ENCODE results near the gene CHMP6. TPM values are rescaled to one million over a fixed set of nuclear protein-coding genes. Genes with fewer than 3 reads are reported as not detected.
A peak's percentile ranks its signal among the peaks of the same experiment; 100 is the strongest.

Gene CHMP6
- polyA plus RNA-seq (ENCODE audit: insufficient read length in 3 of 3) = 10 to 100 TPM; 24.8 to 32.9 (median 25.4) TPM
- long read RNA-seq, donor 1, transcript CHMP6-201 (8 exons, 1,664 nt) = major isoform, 15 of 15 reads
- long read RNA-seq, donor 1, partial matches to known transcripts = 0 of 15 reads
- long read RNA-seq, donor 1, other reads (novel, unspliced or antisense) = 0 of 15 reads
- long read RNA-seq, donor 2, transcript CHMP6-201 (8 exons, 1,664 nt) = major isoform, 19 of 19 reads
- long read RNA-seq, donor 2, partial matches to known transcripts = 0 of 19 reads
- long read RNA-seq, donor 2, other reads (novel, unspliced or antisense) = 0 of 19 reads
- long read RNA-seq, donor 3, transcript CHMP6-201 (8 exons, 1,664 nt) = major isoform, 39 of 39 reads
- long read RNA-seq, donor 3, partial matches to known transcripts = 0 of 39 reads
- long read RNA-seq, donor 3, other reads (novel, unspliced or antisense) = 0 of 39 reads
- long read RNA-seq, donor 4, transcript CHMP6-201 (8 exons, 1,664 nt) = major isoform, 15 of 15 reads
- long read RNA-seq, donor 4, partial matches to known transcripts = 0 of 15 reads
- long read RNA-seq, donor 4, other reads (novel, unspliced or antisense) = 0 of 15 reads
- long read RNA-seq, donor 5 = 0 reads
- long read RNA-seq, donor 6, transcript CHMP6-201 (8 exons, 1,664 nt) = major isoform, 15 of 15 reads
- long read RNA-seq, donor 6, partial matches to known transcripts = 0 of 15 reads
- long read RNA-seq, donor 6, other reads (novel, unspliced or antisense) = 0 of 15 reads
- long read RNA-seq, donor 7, transcript CHMP6-201 (8 exons, 1,664 nt) = major isoform, 21 of 26 reads
- long read RNA-seq, donor 7, partial matches to known transcripts = 5 of 26 reads
- long read RNA-seq, donor 7, other reads (novel, unspliced or antisense) = 0 of 26 reads
- long read RNA-seq, donor 8 = 0 reads
- long read RNA-seq, donor 9, transcript CHMP6-201 (8 exons, 1,664 nt) = major isoform, 14 of 15 reads
- long read RNA-seq, donor 9, partial matches to known transcripts = 0 of 15 reads
- long read RNA-seq, donor 9, other reads (novel, unspliced or antisense) = 0 of 15 reads
- long read RNA-seq, donor 10, transcript CHMP6-201 (8 exons, 1,664 nt) = major isoform, 18 of 18 reads
- long read RNA-seq, donor 10, partial matches to known transcripts = 0 of 18 reads
- long read RNA-seq, donor 10, other reads (novel, unspliced or antisense) = 0 of 18 reads
- long read RNA-seq, donor 11, transcript CHMP6-201 (8 exons, 1,664 nt) = major isoform, 15 of 15 reads
- long read RNA-seq, donor 11, partial matches to known transcripts = 0 of 15 reads
- long read RNA-seq, donor 11, other reads (novel, unspliced or antisense) = 0 of 15 reads
- long read RNA-seq, donor 12, transcript CHMP6-201 (8 exons, 1,664 nt) = major isoform, 6 of 6 reads
- long read RNA-seq, donor 12, partial matches to known transcripts = 0 of 6 reads
- long read RNA-seq, donor 12, other reads (novel, unspliced or antisense) = 0 of 6 reads
- long read RNA-seq, donor 13 = 0 reads
- long read RNA-seq, donor 14, transcript CHMP6-201 (8 exons, 1,664 nt) = major isoform, 23 of 23 reads
- long read RNA-seq, donor 14, partial matches to known transcripts = 0 of 23 reads
- long read RNA-seq, donor 14, other reads (novel, unspliced or antisense) = 0 of 23 reads
- long read RNA-seq, donor 15, transcript CHMP6-201 (8 exons, 1,664 nt) = major isoform, 15 of 15 reads
- long read RNA-seq, donor 15, partial matches to known transcripts = 0 of 15 reads
- long read RNA-seq, donor 15, other reads (novel, unspliced or antisense) = 0 of 15 reads
- long read RNA-seq, donor 16, transcript CHMP6-201 (8 exons, 1,664 nt) = major isoform, 52 of 52 reads
- long read RNA-seq, donor 16, partial matches to known transcripts = 0 of 52 reads
- long read RNA-seq, donor 16, other reads (novel, unspliced or antisense) = 0 of 52 reads

DNA sequence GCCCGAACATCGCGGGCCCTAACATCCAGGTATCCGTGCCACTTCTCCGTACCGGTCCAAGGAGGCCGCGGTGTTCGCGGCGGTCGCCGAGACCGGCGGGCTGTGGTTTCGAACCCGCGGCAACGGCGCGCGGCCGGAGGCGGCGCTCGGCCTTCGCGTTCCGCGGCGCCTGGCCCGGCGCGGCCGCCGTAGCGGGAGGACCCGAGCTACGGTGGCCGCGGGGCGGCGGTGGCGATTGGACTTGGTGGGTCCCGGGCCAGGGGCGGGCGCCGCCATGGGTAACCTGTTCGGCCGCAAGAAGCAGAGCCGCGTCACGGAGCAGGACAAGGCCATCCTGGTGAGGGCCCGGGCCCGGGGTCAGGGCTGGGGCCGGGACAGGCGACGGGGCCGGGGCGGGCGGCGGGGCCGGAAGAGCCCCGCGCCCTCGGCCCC, at the start of gene CHMP6:
Gene CHMP6 (plus strand): TSS at position 197 of the 432 bp plus-strand sequence. CDS start 78 bp downstream, at position 275.
- peak in 10 of 11 donors; percentile 47 to 81 (median 73) for DNase-seq (ENCODE audit: extremely low read depth in 1 of 11, low read depth in 9 of 11, low spot score in 4 of 11)

- DNase-seq (ENCODE audit: extremely low read depth in 1 of 11, low read depth in 9 of 11, low spot score in 4 of 11) = peak in 2 of 11 donors; percentile 54 to 64
Measured at GRCh38 chr17:80942423-80943345, 49.0 kb upstream of the CHMP6 start.

DNA sequence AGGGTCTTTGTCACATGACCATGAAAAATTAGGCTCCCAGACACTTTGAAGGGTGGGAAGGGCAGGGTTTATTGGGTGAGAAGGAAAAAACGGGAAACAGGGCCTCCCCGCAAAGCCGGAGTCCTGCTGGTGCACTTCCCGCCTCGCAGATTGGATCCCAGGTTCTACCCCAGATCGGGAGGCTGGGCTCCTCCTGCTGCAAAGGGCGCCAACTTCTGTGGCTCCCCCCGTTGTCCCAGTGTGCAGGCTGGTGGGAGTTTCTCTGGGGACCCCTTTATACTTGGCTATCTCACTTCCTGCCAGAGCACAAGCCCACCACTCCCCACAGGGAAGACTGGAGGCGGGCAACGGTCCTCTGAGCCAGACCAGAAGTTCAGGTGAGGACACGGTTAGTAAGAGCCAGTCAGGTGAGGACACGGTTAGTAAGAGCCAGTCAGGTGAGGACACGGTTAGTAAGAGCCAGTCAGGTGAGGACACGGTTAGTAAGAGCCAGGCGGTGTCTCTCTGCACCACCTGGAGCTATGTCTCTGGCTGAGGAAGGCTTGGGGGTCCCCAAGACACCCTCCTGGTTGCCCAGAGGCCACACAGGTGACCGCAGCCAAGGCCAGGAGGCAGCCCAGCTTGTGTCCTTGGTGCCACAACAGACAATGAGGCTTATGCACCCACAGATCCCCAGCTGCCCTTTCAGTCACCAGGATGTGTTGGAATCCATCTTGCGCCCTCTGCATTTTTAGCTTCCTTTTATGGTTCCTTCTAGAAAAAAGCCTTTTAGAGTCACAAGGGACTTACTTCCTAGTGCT, 48.1 kb upstream of the CHMP6 start:
- DNase-seq (ENCODE audit: extremely low read depth in 1 of 11, low read depth in 9 of 11, low spot score in 4 of 11) = no peak

DNA sequence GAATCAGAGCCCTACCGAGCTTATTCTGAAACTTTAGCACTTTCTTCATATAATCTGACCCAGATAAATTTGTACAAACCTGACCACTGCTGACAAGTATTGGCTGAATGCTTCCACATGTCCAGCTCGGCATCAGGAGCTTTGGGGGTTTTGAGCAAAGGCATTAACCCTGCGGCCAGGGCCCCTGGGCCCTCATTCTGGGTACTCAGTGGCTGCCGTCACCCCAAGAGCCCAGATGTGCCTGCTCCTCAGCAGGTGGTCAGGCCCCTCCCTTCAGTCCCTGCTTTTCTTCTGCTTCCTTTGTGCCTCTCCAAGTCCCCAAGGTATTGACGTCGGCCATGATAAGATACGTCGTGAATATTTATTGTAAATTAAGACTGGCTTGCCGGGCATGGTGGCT, 47.3 kb upstream of the CHMP6 start:
- DNase-seq (ENCODE audit: extremely low read depth in 1 of 11, low read depth in 9 of 11, low spot score in 4 of 11) = no peak

DNA sequence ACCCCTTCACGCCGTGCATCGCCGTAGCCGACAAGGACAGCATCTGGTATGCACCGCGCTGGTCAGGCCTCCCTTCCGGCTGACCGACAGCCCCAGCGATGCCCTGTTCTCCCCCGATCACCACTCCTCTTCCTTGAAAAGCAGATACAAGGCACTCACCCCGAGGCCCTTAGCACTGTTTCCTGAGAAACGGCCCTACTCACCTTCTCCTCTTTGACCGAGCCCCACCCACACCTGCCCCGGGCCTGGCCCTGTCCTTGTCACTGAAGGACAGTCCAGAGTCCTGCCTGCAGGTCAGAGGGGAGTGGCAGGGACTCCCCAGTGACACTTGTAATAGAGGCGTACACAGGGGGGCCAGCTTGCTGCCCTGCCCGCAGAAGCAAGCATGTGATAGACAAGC, 45.9 kb upstream of the CHMP6 start:
- no peak for DNase-seq (ENCODE audit: extremely low read depth in 1 of 11, low read depth in 9 of 11, low spot score in 4 of 11)

DNA sequence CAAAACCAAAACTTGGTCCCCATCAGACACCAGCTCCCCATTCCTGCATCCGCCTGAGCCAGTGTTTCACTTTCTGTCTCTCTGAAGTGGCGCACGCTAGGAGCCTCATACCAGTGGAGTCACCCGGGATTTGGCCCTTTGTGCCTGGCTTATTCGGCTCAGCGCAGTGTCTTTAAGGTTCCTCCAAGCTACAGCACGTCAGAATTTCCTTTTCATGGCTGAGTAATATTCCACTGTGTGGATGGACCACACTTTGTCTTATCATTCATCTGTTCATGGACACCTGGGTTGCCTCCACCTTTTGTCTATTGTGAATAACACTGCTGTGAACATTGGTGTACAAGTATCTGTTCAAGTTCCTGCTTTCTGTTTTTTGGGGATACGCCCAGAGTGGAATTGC, 45.2 kb upstream of the CHMP6 start:
- DNase-seq (ENCODE audit: extremely low read depth in 1 of 11, low read depth in 9 of 11, low spot score in 4 of 11) = no peak

GRCh38 chr17:80947200-80947940, 44.3 kb upstream of the CHMP6 start:
- DNase-seq (ENCODE audit: extremely low read depth in 1 of 11, low read depth in 9 of 11, low spot score in 4 of 11) = no peak

DNA sequence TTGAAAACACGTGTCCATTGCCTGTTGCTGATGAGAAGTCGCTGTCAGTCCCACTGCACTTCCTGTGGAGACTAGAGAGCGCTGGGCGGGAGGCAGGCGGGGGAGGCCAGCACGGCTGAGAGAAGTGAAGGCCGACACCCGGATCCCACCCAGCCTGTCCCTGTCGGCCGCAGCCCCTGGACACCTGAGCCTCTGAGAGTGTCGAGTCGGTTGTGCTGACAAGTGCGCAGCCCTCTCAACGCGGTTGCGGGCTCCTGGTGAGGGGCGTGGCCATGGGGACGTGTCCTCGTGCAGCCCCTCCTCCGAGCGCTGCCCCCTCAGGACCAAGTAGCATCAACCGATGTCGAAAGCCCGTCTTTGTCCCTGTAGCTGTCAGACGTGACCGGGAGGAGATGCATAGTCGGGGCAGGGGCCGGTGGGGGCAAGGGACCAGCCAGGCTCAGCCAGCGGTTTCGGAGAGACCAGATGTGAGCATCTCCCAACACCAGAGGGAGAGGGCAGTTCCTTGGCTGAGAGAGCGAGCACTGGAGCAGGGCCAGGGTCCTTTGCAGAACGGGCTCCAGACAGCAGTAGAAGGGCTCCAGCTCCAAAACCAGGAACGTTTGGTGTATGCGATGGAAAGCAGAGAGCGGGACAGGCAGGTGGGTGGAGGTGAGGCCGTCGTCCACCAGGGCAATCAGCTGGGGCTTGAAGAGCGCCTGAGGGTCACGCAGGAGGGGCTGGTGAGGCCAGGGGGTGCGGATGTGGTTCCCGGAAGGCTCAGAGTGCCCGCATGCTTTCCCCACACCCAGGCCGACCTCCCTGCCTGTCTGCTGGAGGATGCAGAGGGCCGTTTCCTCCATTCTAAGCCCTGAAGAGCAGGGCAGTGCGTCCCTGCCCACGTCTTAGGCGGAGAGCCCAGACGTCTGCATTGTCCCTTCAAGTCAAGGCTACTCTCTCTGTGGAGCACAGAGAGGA, 43.3 kb upstream of the CHMP6 start:
- no peak for DNase-seq (ENCODE audit: extremely low read depth in 1 of 11, low read depth in 9 of 11, low spot score in 4 of 11)

GRCh38 chr17:80948976-80949450, 42.6 kb upstream of the CHMP6 start:
- DNase-seq (ENCODE audit: extremely low read depth in 1 of 11, low read depth in 9 of 11, low spot score in 4 of 11) = no peak

DNA sequence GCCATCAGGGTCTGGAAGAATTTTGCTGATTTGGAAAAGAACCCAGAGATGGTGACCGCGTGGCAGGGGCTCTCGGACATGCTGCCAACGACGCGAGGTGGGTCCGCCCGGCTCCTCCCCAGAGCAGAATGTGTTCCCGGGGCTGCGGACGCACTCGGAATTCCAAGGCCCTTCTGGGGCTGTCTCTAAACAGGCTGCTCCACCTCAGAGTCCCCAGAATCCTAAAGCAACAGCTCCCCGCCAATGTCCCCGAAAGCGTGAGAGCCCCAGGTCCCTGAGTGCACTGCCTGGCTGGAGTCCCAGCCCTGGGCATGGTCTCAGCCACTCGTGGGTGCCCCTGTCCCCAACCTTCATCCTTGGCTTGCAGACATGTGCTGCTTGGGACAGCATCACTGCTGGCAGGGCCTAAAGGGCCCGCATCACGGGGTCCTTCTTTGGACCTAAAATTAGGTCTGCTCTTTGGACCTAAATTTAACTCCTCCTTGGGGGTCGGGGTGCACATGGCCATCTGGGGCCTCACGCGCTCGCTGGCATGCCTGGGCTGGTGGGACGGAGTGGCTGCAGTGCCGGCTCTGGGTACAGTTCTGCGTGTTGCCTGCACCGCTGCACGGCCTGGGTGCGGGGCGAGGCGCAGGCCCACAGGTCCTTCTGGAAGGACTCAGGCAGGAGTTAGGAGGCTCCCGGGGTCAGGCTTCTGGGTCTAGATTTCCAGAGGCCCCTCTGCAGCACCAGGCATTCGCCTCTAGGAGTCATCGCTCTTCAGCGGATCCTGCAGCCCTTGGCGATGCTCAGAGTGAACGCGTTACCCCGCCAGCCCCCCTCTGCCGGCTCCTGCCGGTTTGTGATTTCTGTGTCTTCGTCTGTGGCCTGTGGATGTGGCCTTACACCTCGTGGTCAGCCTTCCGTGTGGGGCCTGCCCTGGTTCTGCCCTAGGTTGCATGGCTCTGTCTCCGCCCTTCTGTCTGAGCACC, 41.9 kb upstream of the CHMP6 start:
- no peak for DNase-seq (ENCODE audit: extremely low read depth in 1 of 11, low read depth in 9 of 11, low spot score in 4 of 11)

GRCh38 chr17:80950466-80951120, 41.0 kb upstream of the CHMP6 start:
- DNase-seq (ENCODE audit: extremely low read depth in 1 of 11, low read depth in 9 of 11, low spot score in 4 of 11) = no peak
